ENCODE results near the gene SYMPK.

Gene SYMPK

GRCh38 chr19:45822716-45823115 is 40.2 kb downstream of the SYMPK start:
- TF ChIP-seq CTCF (IDR thresholded peaks at IDR 0.05) = no peak

GRCh38 chr19:45821570-45821969 is 41.4 kb downstream of the SYMPK start:
- no peak for TF ChIP-seq CTCF (IDR thresholded peaks at IDR 0.05)

- no peak for TF ChIP-seq CTCF (IDR thresholded peaks at IDR 0.05)
These were observed 41.8 kb downstream of the SYMPK start for GRCh38 chr19:45821103-45821521.

GRCh38 chr19:45820413-45821102 is 42.4 kb downstream of the SYMPK start:
- TF ChIP-seq CTCF (IDR thresholded peaks at IDR 0.05) = no peak

GRCh38 chr19:45819769-45820168 is 43.2 kb downstream of the SYMPK start:
- no peak for TF ChIP-seq CTCF (IDR thresholded peaks at IDR 0.05)

- no peak for TF ChIP-seq CTCF (IDR thresholded peaks at IDR 0.05)
These were observed 45.1 kb downstream of the SYMPK start for GRCh38 chr19:45817725-45818301.

GRCh38 chr19:45817010-45817724 is 45.8 kb downstream of the SYMPK start:
- TF ChIP-seq CTCF (IDR thresholded peaks at IDR 0.05) = peak; percentile 75
